Liver (tissue), 9 donors: ENCODE results near the gene ETV6. TPM values are rescaled to one million over a fixed set of nuclear protein-coding genes. Genes with fewer than 3 reads are reported as not detected.

Experiments
- DNase-seq: peaks from one replicate; pipeline ENCODE4 v3.0.0-alpha.2; 2017; ENCODE audit warnings: low spot score
- H3K27ac ChIP-seq, 2 donors: one replicate each; pipeline ENCODE4 v1.7.0; 2013; ENCODE audit warnings: inconsistent platforms in 2 of 2, low read length in 2 of 2, control low read depth in 1 of 2, low read depth in 1 of 2, mild to moderate bottlenecking in 1 of 2
- H3K27me3 ChIP-seq, 4 donors: one replicate each; pipeline versions ENCODE4 v1.6.1 to v1.7.0; 2013; ENCODE audit warnings: low read length in 3 of 4, inconsistent platforms in 1 of 4, mild to moderate bottlenecking in 1 of 4, moderate library complexity in 1 of 4; ENCODE audit not compliant: control insufficient read depth in 4 of 4, insufficient read depth in 4 of 4
- H3K36me3 ChIP-seq, 4 donors: one replicate each; pipeline versions ENCODE4 v1.6.1 to v1.7.0; 2013; ENCODE audit warnings: low read length in 3 of 4, mild to moderate bottlenecking in 3 of 4, low read depth in 1 of 4, moderate library complexity in 1 of 4; ENCODE audit not compliant: control insufficient read depth in 4 of 4, insufficient read depth in 3 of 4
- H3K4me1 ChIP-seq, 4 donors: one replicate each; pipeline versions ENCODE4 v1.6.1 to v1.7.0; 2013; ENCODE audit warnings: low read length in 3 of 4, mild to moderate bottlenecking in 3 of 4, moderate library complexity in 1 of 4; ENCODE audit not compliant: control insufficient read depth in 4 of 4, insufficient read depth in 4 of 4
- H3K4me3 ChIP-seq, 3 donors: one replicate each; pipeline versions ENCODE4 v1.6.1 to v1.7.0; 2013; ENCODE audit warnings: low read length in 3 of 3, control low read depth in 1 of 3, low read depth in 1 of 3, mild to moderate bottlenecking in 1 of 3
- H3K9ac ChIP-seq, 2 donors: one replicate each; pipeline ENCODE4 v1.7.0; 2013; ENCODE audit warnings: low read length in 2 of 2, mild to moderate bottlenecking in 2 of 2, moderate library complexity in 2 of 2, control low read depth in 1 of 2, low read depth in 1 of 2
- H3K9me3 ChIP-seq, 4 donors: one replicate each; pipeline versions ENCODE4 v1.6.1 to v1.7.0; 2013; ENCODE audit warnings: low read length in 3 of 4; ENCODE audit not compliant: control insufficient read depth in 4 of 4
- ATF3 ChIP-seq: IDR thresholded peaks from 2 replicates; pipeline ENCODE4 v1.6.1; 2016; ENCODE audit warnings: antibody characterized with exemption
- CTCF ChIP-seq: fragments of 150-350 bp; IDR thresholded peaks from 2 replicates; pipeline ENCODE4 v1.5.1; 2017; ENCODE audit warnings: improper control_type of control experiment, low read depth, low read length; ENCODE audit not compliant: missing input control
- EGR1 ChIP-seq, 2 donors: IDR thresholded peaks; 2 replicates each; pipeline ENCODE4 v1.6.1; 2016 to 2018; ENCODE audit warnings: antibody characterized with exemption in 2 of 2, low read depth in 2 of 2
- FOXA1 ChIP-seq: IDR thresholded peaks from 2 replicates; pipeline ENCODE4 v1.6.1; 2016; ENCODE audit warnings: antibody characterized with exemption
- FOXA2 ChIP-seq: IDR thresholded peaks from 2 replicates; pipeline ENCODE4 v1.6.1; 2016; ENCODE audit warnings: antibody characterized with exemption
- GABPA ChIP-seq, 2 donors: IDR thresholded peaks in 1 of 2; conservative IDR thresholded peaks in 1 of 2; 2 replicates each; pipeline ENCODE4 v1.6.1; 2016; ENCODE audit warnings: antibody characterized with exemption in 2 of 2, mild to moderate bottlenecking in 1 of 2, moderate library complexity in 1 of 2
- HNF4A ChIP-seq, 2 donors: conservative IDR thresholded peaks; 2 replicates each; pipeline ENCODE4 v1.6.1; 2016; ENCODE audit warnings: antibody characterized with exemption in 2 of 2, mild to moderate bottlenecking in 2 of 2
- HNF4G ChIP-seq: IDR thresholded peaks from 2 replicates; pipeline ENCODE4 v1.6.1; 2016; ENCODE audit warnings: antibody characterized with exemption
- JUND ChIP-seq, 2 donors: IDR thresholded peaks; 2 replicates each; pipeline ENCODE4 v1.6.1; 2016; ENCODE audit warnings: antibody characterized with exemption in 2 of 2
- MAX ChIP-seq: IDR thresholded peaks from 2 replicates; pipeline ENCODE4 v1.6.1; 2016; ENCODE audit warnings: antibody characterized with exemption
- NR2F2 ChIP-seq: IDR thresholded peaks from 2 replicates; pipeline ENCODE4 v1.6.1; 2016; ENCODE audit warnings: antibody characterized with exemption
- RAD21 ChIP-seq, 2 donors: IDR thresholded peaks; 2 replicates each; pipeline ENCODE4 v1.6.1; 2016; ENCODE audit warnings: antibody characterized with exemption in 2 of 2, mild to moderate bottlenecking in 2 of 2
- REST ChIP-seq: IDR thresholded peaks from 2 replicates; pipeline ENCODE4 v1.6.1; 2016; ENCODE audit warnings: antibody characterized with exemption, mild to moderate bottlenecking
- RXRA ChIP-seq, 2 donors: IDR thresholded peaks; 2 replicates each; pipeline ENCODE4 v1.6.1; 2017 to 2018; ENCODE audit warnings: antibody characterized with exemption in 2 of 2, mild to moderate bottlenecking in 1 of 2
- SP1 ChIP-seq: IDR thresholded peaks from 2 replicates; pipeline ENCODE4 v1.6.1; 2018; ENCODE audit warnings: antibody characterized with exemption, mild to moderate bottlenecking
- TAF1 ChIP-seq: conservative IDR thresholded peaks from 2 replicates; pipeline ENCODE4 v1.6.1; 2016; ENCODE audit warnings: antibody characterized with exemption, mild to moderate bottlenecking
- YY1 ChIP-seq: IDR thresholded peaks from 2 replicates; pipeline ENCODE4 v1.6.1; 2016; ENCODE audit warnings: antibody characterized with exemption, mild to moderate bottlenecking
- ZBTB33 ChIP-seq: IDR thresholded peaks from 2 replicates; pipeline ENCODE4 v1.6.1; 2016; ENCODE audit warnings: antibody characterized with exemption
- WGBS: extraction: QIAGEN DNeasy Blood & Tissue Kit; methylation state at CpG from one replicate; pipeline ENCODE4 v1.1.7; 2013; 5-methylcytosine and 5-hydroxymethylcytosine counted together
- polyA plus RNA-seq, 2 donors: library from polyadenylated mRNA; stranded (reverse) in 1 of 2; unstranded in 1 of 2; fragments of 200-250 nt in 1 of 2; fragments of >200 nt in 1 of 2; fragmentation: Nextera tagmentation in 1 of 2; extraction: Ambion mirVana in 1 of 2; gene quantifications; one replicate each; pipeline versions ENCODE4 v1.2.1 to v1.2.3, GENCODE V29; 2013 to 2015
- total RNA-seq, 2 donors: library from RNA; depleted of rRNA; stranded (reverse); fragments of >200 nt; gene quantifications; one replicate each; pipeline ENCODE4 v1.2.3, GENCODE V29; 2014
- donor health status: healthy.
- donor health status: healthy.
- donor health status: healthy.
- donor health status: healthy.
- donor health status: healthy.

Gene ETV6
- total and polyA plus RNA-seq, 4 donors, result 2.0 to 6.2 (median 3.5) TPM

- WGBS, result 90% methylated on average over 5 of the region's 5 CpGs
- no peak overlapping the region for H3K27ac ChIP-seq
- H3K9me3 ChIP-seq, result no peaks in the 10 kb centered on the region
- no peak for DNase-seq
- no peaks in the 10 kb centered on the region for H3K27me3 ChIP-seq
- no peak for TF ChIP-seq EGR1 (IDR thresholded peaks at IDR 0.05; ENCODE audit: low read depth in 2 of 2)
- TF ChIP-seq GABPA (IDR thresholded peaks at IDR 0.05 in 1 of 2, conservative IDR thresholded peaks at IDR 0.05 in 1 of 2), result no peak
- no peak for TF ChIP-seq RXRA (IDR thresholded peaks at IDR 0.05)
- TF ChIP-seq ZBTB33, result no peak
- no peak for TF ChIP-seq TAF1
- TF ChIP-seq FOXA1, result no peak
- no peak for TF ChIP-seq ATF3
- TF ChIP-seq HNF4G, result no peak
- no peak for TF ChIP-seq YY1
- TF ChIP-seq CTCF, result no peak
- TF ChIP-seq REST, result no peak
- TF ChIP-seq FOXA2, result no peak
- TF ChIP-seq SP1, result no peak
- no peak for TF ChIP-seq NR2F2
- no peak for TF ChIP-seq RAD21 (IDR thresholded peaks at IDR 0.05)
- TF ChIP-seq JUND (IDR thresholded peaks at IDR 0.05), result no peak
- no peak for TF ChIP-seq HNF4A (conservative IDR thresholded peaks at IDR 0.05)
- TF ChIP-seq MAX, result no peak
- no peak overlapping the region for H3K4me3 ChIP-seq
- H3K36me3 ChIP-seq, result no peaks in the 10 kb centered on the region
- peaks cover 0 to 8% (median 2%) of the 10 kb centered on the region in 4 donors for H3K4me1 ChIP-seq
- H3K9ac ChIP-seq, result no peak overlapping the region
Measured at GRCh38 chr12:11786638-11787365, 137.3 kb downstream of the ETV6 start.
